Endothelial cell (in vitro differentiated cells): Measurements from ENCODE around the gene CTNNA3. TPM values are rescaled to one million over a fixed set of nuclear protein-coding genes. Genes with fewer than 3 reads are reported as not detected.

Experiments
- DNase-seq: peaks from one replicate; pipeline ENCODE4 v3.0.0; 2021; ENCODE audit warnings: low spot score
- H3K27ac Mint-ChIP-seq: one replicate; pipeline ENCODE4 v1.8.0; 2021; ENCODE audit warnings: mixed read lengths, inconsistent platforms; ENCODE audit not compliant: unreplicated experiment
- H3K27me3 Mint-ChIP-seq: one replicate; pipeline ENCODE4 v1.8.0; 2021; ENCODE audit warnings: mild to moderate bottlenecking, moderate library complexity, mixed read lengths, inconsistent platforms; ENCODE audit not compliant: unreplicated experiment
- H3K36me3 Mint-ChIP-seq: one replicate; pipeline ENCODE4 v1.8.0; 2021; ENCODE audit warnings: mild to moderate bottlenecking, low read depth, mixed read lengths, inconsistent platforms; ENCODE audit not compliant: unreplicated experiment
- H3K4me1 Mint-ChIP-seq: one replicate; pipeline ENCODE4 v1.8.0; 2021; ENCODE audit warnings: mild to moderate bottlenecking, mixed read lengths, inconsistent platforms; ENCODE audit not compliant: unreplicated experiment
- H3K4me3 Mint-ChIP-seq: one replicate; pipeline ENCODE4 v1.8.0; 2021; ENCODE audit warnings: mild to moderate bottlenecking, mixed read lengths, inconsistent platforms; ENCODE audit not compliant: unreplicated experiment
- H3K9me3 Mint-ChIP-seq: one replicate; pipeline ENCODE4 v1.8.0; 2021; ENCODE audit warnings: mixed read lengths, inconsistent platforms; ENCODE audit not compliant: unreplicated experiment
- CTCF ChIP-seq: fragments of 200-600 bp; sonication (generic); IDR thresholded peaks from one replicate; pipeline ENCODE4 v1.5.0; 2021; ENCODE audit warnings: antibody characterized with exemption; ENCODE audit not compliant: unreplicated experiment
- total RNA-seq: library from RNA; stranded (reverse); fragmentation: NEBNext Ultra II Directional; extraction: Animal tissue kit (Norgen Biotek cat#: 25700); gene quantifications from one replicate; pipeline ENCODE4 v1.2.1, GENCODE V29; 2021; ENCODE audit not compliant: unreplicated experiment

CTNNA3 gene
- total RNA-seq, 1 donor from 2014 or later, result 2.3 TPM

- H3K4me1 Mint-ChIP-seq, result no peaks in the 10 kb centered on the region
- no peaks in the 10 kb centered on the region for H3K36me3 Mint-ChIP-seq
- no peak overlapping the region for H3K27ac Mint-ChIP-seq
- H3K27me3 Mint-ChIP-seq, result peaks cover 2% of the 10 kb centered on the region
- DNase-seq, result no peak
- no peak overlapping the region for H3K4me3 Mint-ChIP-seq
- no peaks in the 10 kb centered on the region for H3K9me3 Mint-ChIP-seq
- no peak for TF ChIP-seq CTCF
These were observed 1366.8 kb downstream of the CTNNA3 start for GRCh38 chr10:66329147-66329546.

GRCh38 chr10:66326876-66327275 lies 1369.1 kb downstream of the CTNNA3 start:
- Mint-ChIP-seq H3K4me3 (no peak overlapping the region), H3K27ac (no peak overlapping the region), H3K4me1 (peaks cover 4% of the 10 kb centered on the region), H3K36me3 (no peaks in the 10 kb centered on the region), H3K9me3 (no peaks in the 10 kb centered on the region), H3K27me3 (peaks cover 1% of the 10 kb centered on the region)
- no peak for DNase-seq
- TF ChIP-seq CTCF, result no peak

GRCh38 chr10:66322777-66323176 lies 1373.2 kb downstream of the CTNNA3 start:
- H3K4me3 Mint-ChIP-seq, result no peak overlapping the region
- H3K4me1 Mint-ChIP-seq, result peaks cover 4% of the 10 kb centered on the region
- H3K9me3 Mint-ChIP-seq, result no peaks in the 10 kb centered on the region
- no peaks in the 10 kb centered on the region for H3K36me3 Mint-ChIP-seq
- no peak for TF ChIP-seq CTCF
- no peak overlapping the region for H3K27ac Mint-ChIP-seq
- no peaks in the 10 kb centered on the region for H3K27me3 Mint-ChIP-seq
- no peak for DNase-seq

- TF ChIP-seq CTCF, result no peak
- no peaks in the 10 kb centered on the region for H3K36me3 Mint-ChIP-seq
- peaks cover 4% of the 10 kb centered on the region for H3K4me1 Mint-ChIP-seq
- no peak overlapping the region for H3K27ac Mint-ChIP-seq
- no peaks in the 10 kb centered on the region for H3K27me3 Mint-ChIP-seq
- no peak overlapping the region for H3K4me3 Mint-ChIP-seq
- DNase-seq, result no peak
- no peaks in the 10 kb centered on the region for H3K9me3 Mint-ChIP-seq
These were observed 1374.0 kb downstream of the CTNNA3 start for GRCh38 chr10:66321723-66322665.

- no peak overlapping the region for H3K4me3 Mint-ChIP-seq
- H3K27ac Mint-ChIP-seq, result no peak overlapping the region
- H3K9me3 Mint-ChIP-seq, result no peaks in the 10 kb centered on the region
- H3K4me1 Mint-ChIP-seq, result peaks cover 4% of the 10 kb centered on the region
- H3K36me3 Mint-ChIP-seq, result no peaks in the 10 kb centered on the region
- no peak for DNase-seq
- no peak for TF ChIP-seq CTCF
- H3K27me3 Mint-ChIP-seq, result no peaks in the 10 kb centered on the region
These were observed 1377.2 kb downstream of the CTNNA3 start for GRCh38 chr10:66318761-66319160.
